GM21825 (cell line): ENCODE measurements around the gene MTHFS.

Experiments
- ATAC-seq: cut with Tn5 transposase; IDR thresholded peaks from one replicate; pipeline ENCODE4 v1.9.1; 2021; ENCODE audit warnings: mild to moderate bottlenecking, moderate library complexity; ENCODE audit not compliant: unreplicated experiment

MTHFS gene

DNA sequence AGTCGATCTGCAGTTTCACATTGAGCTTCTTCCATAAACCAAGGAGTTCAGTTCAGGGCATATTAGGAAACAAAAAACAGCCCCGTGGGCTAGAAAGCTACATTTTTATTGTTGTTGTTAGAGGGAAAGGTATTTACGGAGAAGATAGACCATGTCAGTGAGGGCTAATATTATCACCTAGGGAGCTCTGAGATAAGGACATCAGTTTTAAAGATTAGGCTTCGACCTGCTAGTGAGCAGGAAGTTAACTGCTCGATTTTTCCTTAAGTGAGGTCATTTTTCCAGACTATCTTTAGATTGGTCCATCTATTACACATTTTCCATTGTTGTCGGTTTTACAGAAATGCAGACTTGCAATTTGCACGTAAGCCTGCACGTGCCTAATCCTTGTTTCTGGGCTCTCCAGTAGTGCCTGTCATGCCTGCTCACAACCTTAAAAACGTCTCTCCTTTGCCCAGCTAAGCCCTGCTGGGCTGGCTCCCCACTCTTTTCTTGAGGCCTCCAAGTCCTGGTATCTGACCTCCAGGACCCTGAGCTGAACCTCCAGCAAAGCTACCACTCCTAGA is 72.6 kb downstream of the MTHFS start:
- no peak for ATAC-seq

DNA sequence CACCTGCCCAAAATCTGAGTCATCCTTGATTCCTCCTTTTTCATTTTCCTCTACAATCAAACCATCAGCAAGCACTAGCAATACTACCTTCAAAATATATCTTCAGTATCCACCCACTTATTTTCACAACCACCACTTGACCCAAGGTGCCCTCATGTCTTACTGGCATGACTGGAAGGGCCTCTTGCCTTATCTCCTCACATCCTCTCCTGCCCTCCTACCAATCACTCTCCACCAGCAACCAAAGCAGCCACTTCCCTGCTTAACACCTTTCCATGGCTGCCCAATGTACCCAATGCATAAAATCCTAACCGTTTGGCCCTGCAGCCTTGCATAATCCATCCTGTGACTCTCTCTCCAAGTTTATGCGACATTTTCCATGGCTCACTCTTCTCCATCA is 76.0 kb downstream of the MTHFS start:
- no peak for ATAC-seq

DNA sequence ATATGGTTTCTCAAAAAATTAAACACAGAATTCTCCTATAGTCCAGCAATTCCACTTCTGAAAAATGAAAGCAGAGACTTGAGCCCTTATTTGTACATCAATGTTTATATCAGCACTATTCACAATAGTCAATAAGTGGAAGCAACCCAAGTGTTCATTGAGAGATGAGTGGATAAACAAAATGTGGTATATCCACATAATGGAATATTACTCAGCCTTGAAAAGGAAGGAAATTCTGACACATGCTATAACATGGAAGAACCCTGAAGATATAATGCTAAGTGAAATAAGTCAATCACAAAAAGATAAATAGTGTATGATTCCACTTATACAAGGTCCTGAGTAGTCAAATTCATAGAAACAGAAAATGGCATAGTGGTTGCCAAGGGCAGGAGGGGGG is 76.6 kb downstream of the MTHFS start:
- no peak for ATAC-seq

DNA sequence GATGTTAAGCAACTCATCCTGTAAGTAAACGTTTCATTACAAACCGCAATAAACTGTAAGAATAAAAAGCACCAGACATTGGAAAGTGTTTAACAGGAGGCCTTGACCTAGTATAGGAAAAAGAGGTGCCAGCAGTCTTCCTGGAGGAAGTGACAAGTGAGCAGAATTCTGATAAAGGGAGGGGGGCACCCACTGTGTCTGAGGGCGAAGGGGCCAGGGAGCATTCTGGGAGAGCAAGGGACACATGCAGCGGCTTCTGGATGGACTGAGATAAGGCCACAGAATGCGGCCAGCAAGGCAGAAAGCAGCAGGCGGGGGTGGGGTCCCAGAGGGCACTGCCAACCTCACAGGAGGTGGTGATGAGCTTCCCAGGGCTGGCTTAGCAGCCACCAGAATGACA is 80.2 kb downstream of the MTHFS start:
- ATAC-seq = no peak

DNA sequence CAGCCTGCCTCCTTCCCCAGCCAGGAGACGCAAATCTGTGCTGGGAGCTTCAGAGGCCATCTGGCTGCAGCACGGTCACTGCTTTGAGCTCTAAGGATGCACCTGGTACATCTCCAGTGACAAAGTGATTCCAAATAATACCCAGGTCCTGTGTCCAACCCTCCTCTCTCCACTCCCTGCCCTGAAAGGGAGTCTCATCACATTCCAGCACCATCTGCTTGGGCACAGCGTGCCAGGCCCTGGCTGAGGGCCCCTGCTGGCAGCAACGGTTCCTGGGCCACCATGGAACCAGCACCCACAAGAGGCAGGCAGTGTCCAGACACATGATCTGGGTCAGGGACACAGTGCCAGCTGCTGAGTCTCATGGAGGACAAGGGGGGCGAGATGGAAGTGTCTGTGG is 81.3 kb downstream of the MTHFS start:
- ATAC-seq = no peak

DNA sequence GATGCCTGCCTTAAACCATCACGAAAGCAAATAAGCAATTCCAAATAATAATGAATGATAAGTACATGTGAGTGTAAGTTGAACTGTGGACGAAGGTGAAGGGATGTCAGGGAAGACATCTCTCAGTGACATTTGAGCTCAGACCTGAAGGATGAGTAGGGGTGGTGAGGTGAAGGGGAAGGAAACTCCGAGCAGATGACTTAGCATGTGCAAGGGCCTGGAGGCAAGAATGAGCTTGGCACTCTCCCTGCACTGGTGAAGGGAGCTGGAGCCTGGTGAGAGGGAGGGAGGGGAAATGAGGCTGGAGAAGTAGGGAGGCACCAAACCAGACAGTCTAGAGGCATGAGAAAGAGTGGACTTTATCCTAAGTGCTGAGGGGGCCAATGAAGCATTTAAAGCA is 84.3 kb downstream of the MTHFS start:
- no peak for ATAC-seq

DNA sequence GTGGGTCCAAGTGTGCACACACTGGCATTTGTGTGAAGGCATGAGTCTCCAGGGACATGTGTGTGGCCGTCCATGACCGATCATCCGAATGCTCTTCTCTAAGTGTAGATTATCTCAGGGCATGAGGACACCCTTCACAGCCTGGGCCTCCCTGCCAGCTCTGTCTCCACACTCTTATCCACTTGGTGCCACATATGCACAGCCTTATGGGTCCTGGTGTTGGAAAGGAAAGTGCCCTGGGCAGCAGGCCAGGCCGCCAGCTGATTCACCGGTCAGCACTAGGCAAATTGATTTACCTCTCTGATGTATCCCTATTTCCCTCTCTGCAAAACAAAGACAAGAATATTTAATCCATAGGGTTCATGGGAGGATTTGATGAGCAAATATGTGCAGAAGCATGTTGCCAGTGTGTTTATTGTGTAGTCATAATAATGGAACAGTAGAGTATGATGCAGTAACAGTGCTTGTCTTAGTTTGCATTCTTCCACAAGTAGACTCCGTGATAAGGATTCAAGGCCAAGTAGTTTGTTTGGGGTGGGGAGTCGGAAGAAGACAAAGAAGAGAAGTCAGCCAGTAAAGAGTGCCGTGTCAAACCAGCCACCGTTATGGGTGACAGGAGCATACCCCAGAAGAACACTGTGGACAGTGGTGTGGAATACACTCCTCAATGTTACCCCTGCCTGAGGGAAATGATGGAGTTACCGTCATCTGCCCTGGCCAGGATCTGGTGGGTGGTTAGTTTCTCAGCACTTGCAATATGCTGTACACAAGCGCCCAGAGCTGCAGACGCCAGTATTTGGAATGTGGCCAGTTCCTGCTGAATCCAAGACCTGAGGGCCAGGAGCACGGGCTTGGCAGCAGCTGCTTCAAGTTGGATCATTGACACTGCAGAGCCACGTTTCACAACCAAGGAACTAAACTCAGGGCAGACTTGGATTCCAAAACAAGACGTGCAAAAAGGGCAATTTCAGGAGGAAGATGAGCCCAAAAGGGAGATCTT is 85.1 kb downstream of the MTHFS start:
- ATAC-seq = no peak

DNA sequence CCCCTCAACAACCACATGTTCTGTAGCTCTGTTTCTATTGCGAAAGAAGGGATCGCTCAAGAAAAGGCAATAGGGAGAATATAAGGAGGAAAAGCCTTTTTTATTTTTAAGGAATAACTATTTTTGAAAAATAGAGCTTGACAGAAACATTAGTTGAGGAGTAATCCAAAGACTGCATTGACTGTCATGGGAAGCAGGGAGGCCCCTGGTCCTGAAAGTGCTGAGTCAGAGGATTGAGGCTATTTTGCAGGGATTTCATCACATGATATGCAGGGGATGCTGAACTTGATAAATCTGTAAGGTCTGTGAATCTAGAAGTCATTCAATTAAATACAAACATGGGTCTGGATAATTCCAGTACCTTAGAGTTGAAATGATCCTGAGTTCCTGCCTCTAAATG is 92.0 kb downstream of the MTHFS start:
- ATAC-seq = no peak

DNA sequence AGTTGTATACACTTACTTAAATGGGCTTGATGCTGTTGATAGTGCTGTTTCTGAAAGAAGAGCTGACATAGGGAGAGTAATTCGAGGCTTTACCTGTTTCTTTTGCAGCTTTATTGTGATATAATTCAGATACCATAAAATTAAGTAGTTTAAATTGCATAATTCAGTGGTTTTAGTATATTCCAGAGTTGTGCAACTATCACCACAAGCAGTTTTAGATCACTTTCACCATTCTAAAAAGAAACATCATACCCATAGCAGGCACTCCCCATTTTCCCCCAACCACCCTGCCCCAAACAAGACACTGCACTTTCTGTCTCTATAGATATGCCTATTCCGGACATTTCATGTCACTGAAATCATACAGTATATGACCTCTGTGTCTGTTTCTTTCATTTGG is 98.5 kb downstream of the MTHFS start:
- no peak for ATAC-seq
